ENCODE measurements around the gene SCN4B.

- no peak for TF ChIP-seq CTCF (IDR thresholded peaks at IDR 0.05)
- TF ChIP-seq POLR2A (IDR thresholded peaks at IDR 0.05): no peak
Measured at GRCh38 chr11:118105657-118106305, 46.8 kb downstream of the SCN4B start.
